ENCODE results near the gene ZNF90. TPM values are rescaled to one million over a fixed set of nuclear protein-coding genes. Genes with fewer than 3 reads are reported as not detected.

Gene ZNF90
- 0.88 and 1.4 TPM in 2 replicates for total RNA-seq

DNA sequence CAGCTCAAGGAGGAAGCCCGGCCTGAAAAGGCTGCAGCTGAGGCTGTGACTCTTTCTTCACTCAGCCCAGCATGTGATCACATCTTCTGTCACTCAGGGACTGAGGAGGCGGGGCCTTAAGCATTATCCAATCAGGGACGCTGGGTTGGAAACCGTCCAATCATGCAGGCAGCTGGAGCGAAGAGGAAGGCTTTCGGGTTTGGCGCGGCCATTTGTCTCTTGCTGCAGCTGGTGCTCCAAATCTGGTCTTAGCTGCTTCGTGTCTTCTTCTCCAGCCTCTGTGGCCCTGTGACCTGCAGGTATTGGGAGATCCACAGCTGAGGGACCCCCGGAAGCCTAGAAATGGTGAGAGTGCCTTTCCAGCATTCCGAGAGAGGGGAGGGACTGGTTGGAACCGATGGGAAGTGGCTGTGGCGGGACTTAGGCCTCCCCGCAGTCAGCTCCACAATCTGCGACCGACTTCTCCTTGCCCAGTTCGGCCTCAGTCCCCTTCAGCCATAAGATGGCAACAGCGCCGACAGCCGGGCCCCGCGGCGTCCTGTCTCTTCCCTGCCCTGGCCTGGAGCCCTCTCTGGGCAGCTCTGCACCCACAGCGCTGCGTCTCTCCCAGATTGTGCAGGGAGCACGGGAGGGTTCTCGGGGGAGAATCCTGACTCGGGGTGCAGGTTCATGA is at the start of gene ZNF90:
ZNF90 (plus strand) TSS at position 210 of the 673 bp plus-strand sequence; CDS start at position 343, 133 bp downstream.

DNA sequence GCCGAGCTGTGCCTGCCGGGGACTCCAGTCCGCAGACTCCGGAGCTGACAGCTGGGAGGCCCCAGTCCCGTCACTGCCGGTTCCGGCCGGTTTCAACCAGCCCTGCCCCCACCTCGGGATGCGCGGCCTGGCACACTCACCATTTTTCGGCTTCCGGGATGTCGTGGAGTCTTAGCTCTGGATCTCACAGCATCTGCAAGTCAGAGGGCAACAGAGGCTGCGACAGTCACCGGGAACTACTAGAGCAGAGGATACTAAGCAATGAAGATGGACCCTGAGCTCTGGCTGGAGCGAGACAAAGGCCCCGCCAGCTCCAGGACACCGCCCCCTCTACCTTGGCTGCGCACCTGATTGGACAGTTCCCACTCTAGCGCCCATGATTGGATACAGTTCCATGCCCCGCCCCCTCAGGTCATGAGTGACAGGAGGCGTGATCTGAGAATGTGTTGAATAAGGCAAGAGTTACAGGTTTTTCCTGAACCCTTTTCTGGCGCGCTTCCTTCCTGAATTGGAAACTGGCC is 38.5 kb upstream of the ZNF90 start, which contains the start of gene ZNF682:
ZNF682 (minus strand) TSS at position 303 of the 521 bp plus-strand sequence; CDS start at position 143, 160 bp downstream.

DNA sequence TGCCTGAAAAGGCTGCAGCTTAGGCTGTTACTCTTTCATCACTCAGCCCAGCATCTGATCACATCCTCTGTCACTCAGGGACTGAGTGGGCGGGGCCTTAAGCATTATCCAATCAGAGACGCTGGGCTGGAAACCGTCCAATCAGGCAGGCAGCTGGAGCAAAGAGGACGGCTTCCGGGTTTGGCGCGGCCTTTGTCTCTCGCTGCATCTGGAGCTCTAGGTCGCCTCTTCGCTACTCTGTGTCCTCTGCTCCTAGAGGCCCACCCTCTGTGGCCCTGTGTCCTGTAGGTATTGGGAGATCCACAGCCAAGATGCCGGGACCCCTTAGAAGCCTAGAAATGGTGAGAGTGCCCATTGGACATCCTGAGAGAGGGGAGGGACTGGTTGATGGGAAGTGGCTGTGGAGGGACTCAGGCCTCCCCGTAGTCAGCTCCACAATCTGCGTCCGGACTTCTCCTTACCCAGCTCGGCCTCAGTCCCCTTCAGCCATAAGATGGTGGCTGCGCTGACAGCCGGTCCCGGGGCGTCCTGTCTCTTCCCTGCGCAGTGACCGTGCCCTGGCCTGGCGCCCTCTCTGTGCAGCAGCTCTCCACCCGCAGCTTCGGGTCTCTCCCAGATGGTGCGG is 89.3 kb downstream of the ZNF90 start, which contains the start of gene ZNF486:
ZNF486 (plus strand) TSS at position 195 of the 625 bp plus-strand sequence; CDS start at position 312, 117 bp downstream.

Small RNAs within 50 kb of the gene (small RNA-seq; reads per million reads assigned to genes)
- not detected for gene AC006539.3 (ENCODE audit: low replicate concordance)

Other genes with a start within 250 kb of the ZNF90 start
- gene ZNF253, start 212.1 kb upstream of the ZNF90 start, total RNA-seq: 2.1 and 2.6 TPM in 2 replicates
- 2.0 and 16.3 TPM in 2 replicates for gene ZNF93, start 177.1 kb upstream of the ZNF90 start, total RNA-seq
- gene ZNF682, start 38.5 kb upstream of the ZNF90 start, total RNA-seq: 0.86 and 1.5 TPM in 2 replicates
- gene ZNF486, start 89.2 kb downstream of the ZNF90 start, total RNA-seq: 8.8 and 8.9 TPM in 2 replicates

All from placental pericyte (primary cell).